Stimulated activated CD4-positive, alpha-beta T cell treated with anti-CD3 and anti-CD28 coated beads, Interleukin-1b, Interleukin-23, amount 100 ng/mL, for 24 hours (primary cell): Measurements from ENCODE around the gene PDZK1IP1.
"Not testable (repeated sequence)": the region's sequence is repeated elsewhere in the genome, so short reads cannot be mapped to it uniquely, and the experiment has no call there.

Experiments
- DNase-seq, 4 experiments: peaks; one replicate each; pipeline ENCODE4 v3.0.0-alpha.2; 2020; ENCODE audit warnings: low read depth in 4 of 4, low spot score in 1 of 4

PDZK1IP1 gene

GRCh38 chr1:47223921-47224675, 34.3 kb upstream of the PDZK1IP1 start:
- DNase-seq: no peak

GRCh38 chr1:47223174-47223920, 33.5 kb upstream of the PDZK1IP1 start:
- DNase-seq: no peak

GRCh38 chr1:47222476-47222875, 32.6 kb upstream of the PDZK1IP1 start:
- DNase-seq: no peak

GRCh38 chr1:47219590-47220220, 29.9 kb upstream of the PDZK1IP1 start:
- no peak for DNase-seq

- no peak for DNase-seq
These were observed 29.2 kb upstream of the PDZK1IP1 start for GRCh38 chr1:47219001-47219400.

GRCh38 chr1:47216278-47217059, 26.6 kb upstream of the PDZK1IP1 start:
- no peak for DNase-seq

- DNase-seq: no peak
These were observed 25.9 kb upstream of the PDZK1IP1 start for GRCh38 chr1:47215713-47216112.

- DNase-seq: no peak
These were observed 24.7 kb upstream of the PDZK1IP1 start for GRCh38 chr1:47214549-47214948.

- DNase-seq: no peak
These were observed 23.6 kb upstream of the PDZK1IP1 start for GRCh38 chr1:47213230-47213963.

- no peak for DNase-seq
These were observed 22.9 kb upstream of the PDZK1IP1 start for GRCh38 chr1:47212636-47213229.

GRCh38 chr1:47211796-47212269, 22.0 kb upstream of the PDZK1IP1 start:
- no peak for DNase-seq

GRCh38 chr1:47210666-47211065, 20.8 kb upstream of the PDZK1IP1 start:
- no peak for DNase-seq

- DNase-seq: no peak
These were observed 20.0 kb upstream of the PDZK1IP1 start for GRCh38 chr1:47209725-47210325.

- DNase-seq: no peak
These were observed 19.3 kb upstream of the PDZK1IP1 start for GRCh38 chr1:47209091-47209490.

- no peak for DNase-seq
These were observed 18.6 kb upstream of the PDZK1IP1 start for GRCh38 chr1:47208374-47208850.

GRCh38 chr1:47207803-47208373, 18.1 kb upstream of the PDZK1IP1 start:
- DNase-seq: no peak

GRCh38 chr1:47205918-47206317, 16.1 kb upstream of the PDZK1IP1 start:
- DNase-seq: no peak

- DNase-seq: not testable (repeated sequence)
These were observed 13.7 kb upstream of the PDZK1IP1 start for GRCh38 chr1:47203504-47203903.

GRCh38 chr1:47201179-47201578, 11.3 kb upstream of the PDZK1IP1 start:
- DNase-seq: no peak
